OCI-LY7 (cell line): ENCODE data around the gene SHC1.

ENCODE experiments used
- CTCF ChIP-seq: fragments of 200-600 bp; sonication (generic); conservative IDR thresholded peaks from 2 replicates; pipeline ENCODE4 v1.5.1; 2014; ENCODE audit warnings: mild to moderate bottlenecking, antibody characterized with exemption, low read length, moderate library complexity, mixed read lengths
- EZH2phosphoT487 ChIP-seq: fragments of 200-600 bp; sonication (generic); IDR thresholded peaks from 2 replicates; pipeline ENCODE4 v1.6.1; 2018; ENCODE audit warnings: low read depth, borderline replicate concordance, mild to moderate bottlenecking, mixed run types, antibody characterized with exemption, low read length, moderate library complexity, mixed read lengths

GRCh38 chr1:155018617-155019348 lies 48.2 kb upstream of the SHC1 start:
- no peak for TF ChIP-seq CTCF
- no peak for TF ChIP-seq EZH2phosphoT487
